ENCODE measurements around the gene ZNF433. TPM values are rescaled to one million over a fixed set of nuclear protein-coding genes. Genes with fewer than 3 reads are reported as not detected.
"Not testable (repeated sequence)": the region's sequence is repeated elsewhere in the genome, so short reads cannot be mapped to it uniquely, and the experiment has no call there.

ZNF433 gene
- total and polyA plus RNA-seq, 9 donors: 3.2 to 6.4 (median 3.8) TPM

- not testable (repeated sequence) for H3K9me3 ChIP-seq (replicated peaks; ENCODE audit: control insufficient read depth, low read depth, low read length); H3K4me3 ChIP-seq (ENCODE audit: low read length); H3K27ac ChIP-seq (ENCODE audit: low read length); H3K4me1 ChIP-seq (ENCODE audit: control insufficient read depth, insufficient read depth, low read length); H3K36me3 ChIP-seq (ENCODE audit: control insufficient read depth, insufficient read depth, low read length); DNase-seq; H3K27me3 ChIP-seq (ENCODE audit: control insufficient read depth, insufficient read depth, low read length)
- WGBS (ENCODE audit: insufficient coverage): no CpG with 5 or more reads among the region's 4 CpGs
Measured at GRCh38 chr19:11991921-11992320, 43.6 kb downstream of the ZNF433 start.

- Histone ChIP-seq H3K27me3 (ENCODE audit: control insufficient read depth, insufficient read depth, low read length) (no peaks in the 10 kb centered on the region), H3K4me3 (ENCODE audit: low read length) (no peak overlapping the region), H3K27ac (ENCODE audit: low read length) (no peak overlapping the region), H3K9me3 (replicated peaks; ENCODE audit: control insufficient read depth, low read depth, low read length) (no peaks in the 10 kb centered on the region), H3K4me1 (ENCODE audit: control insufficient read depth, insufficient read depth, low read length) (peaks cover 2% of the 10 kb centered on the region), H3K36me3 (ENCODE audit: control insufficient read depth, insufficient read depth, low read length) (no peaks in the 10 kb centered on the region)
- no peak for DNase-seq
- no CpG with 5 or more reads among the region's 9 CpGs for WGBS (ENCODE audit: insufficient coverage)
Measured at GRCh38 chr19:11989112-11989456, 46.4 kb downstream of the ZNF433 start.

GRCh38 chr19:11987405-11988281, 47.8 kb downstream of the ZNF433 start:
- DNase-seq: peak; percentile 96

DNA sequence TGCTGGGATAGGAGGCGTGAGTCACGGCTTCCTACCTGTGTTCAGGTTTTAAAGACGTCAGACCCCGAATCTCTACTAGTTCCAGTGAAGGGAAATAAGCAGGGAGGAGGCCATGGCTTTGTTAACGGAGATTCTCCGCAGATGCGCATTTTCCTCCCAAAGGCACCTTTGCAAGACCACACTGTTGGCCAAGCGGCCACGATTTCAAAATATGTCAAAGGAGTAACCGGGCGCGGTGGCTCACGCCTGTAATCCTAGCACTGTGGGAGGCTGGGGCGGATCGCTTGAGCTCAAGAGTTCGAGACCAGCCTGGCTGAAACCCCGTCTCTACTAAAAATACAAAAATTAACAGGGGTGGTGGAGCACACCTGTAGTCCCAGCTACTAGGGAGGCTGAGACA, 48.7 kb downstream of the ZNF433 start:
- H3K4me3 ChIP-seq (ENCODE audit: low read length): no peak overlapping the region
- 91% methylated on average over 13 of the region's 17 CpGs for WGBS (ENCODE audit: insufficient coverage)
- no peak overlapping the region for H3K27ac ChIP-seq (ENCODE audit: low read length)

More at GRCh38 chr19:11987405-11988281, 47.8 kb downstream of the ZNF433 start:
- Histone ChIP-seq H3K27me3 (ENCODE audit: control insufficient read depth, insufficient read depth, low read length) (no peaks in the 10 kb centered on the region), H3K4me3 (ENCODE audit: low read length) (peak overlapping the region; percentile 88), H3K36me3 (ENCODE audit: control insufficient read depth, insufficient read depth, low read length) (no peaks in the 10 kb centered on the region), H3K27ac (ENCODE audit: low read length) (peak overlapping the region; percentile 67), H3K9me3 (replicated peaks; ENCODE audit: control insufficient read depth, low read depth, low read length) (peaks cover 2% of the 10 kb centered on the region), H3K4me1 (ENCODE audit: control insufficient read depth, insufficient read depth, low read length) (peaks cover 2% of the 10 kb centered on the region)
- WGBS (ENCODE audit: insufficient coverage): under 1% methylated on average over 48 of the region's 54 CpGs

DNA sequence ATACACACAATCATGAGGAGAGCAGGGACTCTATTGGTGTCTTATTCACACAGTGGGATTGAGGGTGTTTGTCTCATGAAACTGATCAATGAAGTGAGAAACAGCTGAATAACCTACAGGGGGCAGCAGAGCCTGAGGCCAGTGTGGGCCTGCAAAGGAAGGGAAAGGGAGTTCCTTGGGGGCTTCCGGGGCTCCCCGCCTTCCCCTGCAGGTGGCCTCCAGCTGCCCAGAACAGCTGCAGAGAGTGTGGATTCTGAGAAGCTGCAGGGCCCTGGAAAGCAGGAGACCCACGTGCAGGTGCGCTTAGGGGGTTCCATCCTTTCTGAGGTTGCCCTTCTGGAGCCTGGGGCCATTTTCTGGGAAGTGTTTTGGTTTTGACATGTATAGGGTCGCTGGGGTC, 50.5 kb downstream of the ZNF433 start:
- H3K36me3 ChIP-seq (ENCODE audit: control insufficient read depth, insufficient read depth, low read length): no peaks in the 10 kb centered on the region
- no peak for DNase-seq
- peaks cover 23% of the 10 kb centered on the region for H3K9me3 ChIP-seq (replicated peaks; ENCODE audit: control insufficient read depth, low read depth, low read length)
- H3K27me3 ChIP-seq (ENCODE audit: control insufficient read depth, insufficient read depth, low read length): no peaks in the 10 kb centered on the region
- peaks cover 2% of the 10 kb centered on the region for H3K4me1 ChIP-seq (ENCODE audit: control insufficient read depth, insufficient read depth, low read length)
- WGBS (ENCODE audit: insufficient coverage): 14% methylated on average over 5 of the region's 5 CpGs
- no peak overlapping the region for H3K27ac ChIP-seq (ENCODE audit: low read length)
- H3K4me3 ChIP-seq (ENCODE audit: low read length): no peak overlapping the region

More for the DNA sequence above, 48.7 kb downstream of the ZNF433 start:
- peaks cover 2% of the 10 kb centered on the region for H3K4me1 ChIP-seq (ENCODE audit: control insufficient read depth, insufficient read depth, low read length)
- no peaks in the 10 kb centered on the region for H3K27me3 ChIP-seq (ENCODE audit: control insufficient read depth, insufficient read depth, low read length)
- no peaks in the 10 kb centered on the region for H3K36me3 ChIP-seq (ENCODE audit: control insufficient read depth, insufficient read depth, low read length)
- peaks cover 9% of the 10 kb centered on the region for H3K9me3 ChIP-seq (replicated peaks; ENCODE audit: control insufficient read depth, low read depth, low read length)
- no peak for DNase-seq

DNA sequence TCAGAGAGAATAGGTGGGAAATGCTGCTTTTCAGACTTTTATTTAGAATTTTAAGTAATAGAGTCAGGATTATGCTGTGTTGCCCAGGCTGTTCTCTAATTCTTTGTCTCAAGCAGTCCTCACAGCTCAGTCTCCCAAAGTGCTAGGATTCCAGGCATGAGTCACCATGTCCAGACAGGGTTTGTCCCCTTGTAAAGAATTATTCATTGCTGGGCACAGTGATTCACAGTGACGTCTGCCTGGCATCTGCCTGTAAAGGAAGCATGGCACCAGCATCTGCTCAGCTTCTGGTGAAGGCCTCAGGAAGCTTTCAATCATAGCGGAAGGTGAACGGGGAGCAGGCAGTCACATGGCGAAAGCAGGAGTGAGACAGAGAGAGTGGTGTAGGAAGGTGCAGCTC, 53.0 kb downstream of the ZNF433 start:
- peaks cover 45% of the 10 kb centered on the region for H3K9me3 ChIP-seq (replicated peaks; ENCODE audit: control insufficient read depth, low read depth, low read length)
- WGBS (ENCODE audit: insufficient coverage): 100% methylated on average over 1 of the region's 4 CpGs

DNA sequence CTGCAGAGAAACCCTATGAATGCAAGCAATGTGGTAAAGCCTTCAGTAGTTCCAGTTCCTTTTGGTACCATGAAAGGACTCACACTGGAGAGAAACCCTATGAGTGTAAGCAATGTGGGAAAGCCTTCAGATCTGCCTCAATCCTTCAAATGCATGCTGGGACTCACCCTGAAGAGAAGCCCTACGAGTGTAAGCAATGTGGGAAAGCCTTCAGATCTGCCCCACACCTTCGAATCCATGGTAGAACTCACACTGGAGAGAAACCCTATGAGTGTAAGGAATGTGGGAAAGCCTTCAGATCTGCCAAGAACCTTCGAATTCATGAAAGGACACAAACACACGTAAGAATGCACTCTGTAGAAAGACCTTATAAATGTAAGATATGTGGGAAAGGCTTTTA, 56.0 kb downstream of the ZNF433 start:
- Histone ChIP-seq H3K9me3 (replicated peaks; ENCODE audit: control insufficient read depth, low read depth, low read length) (peaks cover 48% of the 10 kb centered on the region), H3K4me1 (ENCODE audit: control insufficient read depth, insufficient read depth, low read length) (no peaks in the 10 kb centered on the region), H3K27me3 (ENCODE audit: control insufficient read depth, insufficient read depth, low read length) (no peaks in the 10 kb centered on the region), H3K4me3 (ENCODE audit: low read length) (no peak overlapping the region), H3K27ac (ENCODE audit: low read length) (no peak overlapping the region), H3K36me3 (ENCODE audit: control insufficient read depth, insufficient read depth, low read length) (no peaks in the 10 kb centered on the region)
- no peak for DNase-seq
- WGBS (ENCODE audit: insufficient coverage): no CpG with 5 or more reads among the region's 4 CpGs

More for the DNA sequence above, 53.0 kb downstream of the ZNF433 start:
- Histone ChIP-seq H3K4me3 (ENCODE audit: low read length) (no peak overlapping the region), H3K27ac (ENCODE audit: low read length) (no peak overlapping the region), H3K27me3 (ENCODE audit: control insufficient read depth, insufficient read depth, low read length) (no peaks in the 10 kb centered on the region), H3K4me1 (ENCODE audit: control insufficient read depth, insufficient read depth, low read length) (peaks cover 2% of the 10 kb centered on the region), H3K36me3 (ENCODE audit: control insufficient read depth, insufficient read depth, low read length) (no peaks in the 10 kb centered on the region)
- no peak for DNase-seq

GRCh38 chr19:11978492-11979100, 56.9 kb downstream of the ZNF433 start:
- Histone ChIP-seq H3K4me1 (ENCODE audit: control insufficient read depth, insufficient read depth, low read length) (no peaks in the 10 kb centered on the region), H3K4me3 (ENCODE audit: low read length) (no peak overlapping the region), H3K36me3 (ENCODE audit: control insufficient read depth, insufficient read depth, low read length) (no peaks in the 10 kb centered on the region), H3K27ac (ENCODE audit: low read length) (no peak overlapping the region), H3K9me3 (replicated peaks; ENCODE audit: control insufficient read depth, low read depth, low read length) (peaks cover 48% of the 10 kb centered on the region), H3K27me3 (ENCODE audit: control insufficient read depth, insufficient read depth, low read length) (no peaks in the 10 kb centered on the region)
- DNase-seq: no peak
- no CpG with 5 or more reads among the region's 9 CpGs for WGBS (ENCODE audit: insufficient coverage)

DNA sequence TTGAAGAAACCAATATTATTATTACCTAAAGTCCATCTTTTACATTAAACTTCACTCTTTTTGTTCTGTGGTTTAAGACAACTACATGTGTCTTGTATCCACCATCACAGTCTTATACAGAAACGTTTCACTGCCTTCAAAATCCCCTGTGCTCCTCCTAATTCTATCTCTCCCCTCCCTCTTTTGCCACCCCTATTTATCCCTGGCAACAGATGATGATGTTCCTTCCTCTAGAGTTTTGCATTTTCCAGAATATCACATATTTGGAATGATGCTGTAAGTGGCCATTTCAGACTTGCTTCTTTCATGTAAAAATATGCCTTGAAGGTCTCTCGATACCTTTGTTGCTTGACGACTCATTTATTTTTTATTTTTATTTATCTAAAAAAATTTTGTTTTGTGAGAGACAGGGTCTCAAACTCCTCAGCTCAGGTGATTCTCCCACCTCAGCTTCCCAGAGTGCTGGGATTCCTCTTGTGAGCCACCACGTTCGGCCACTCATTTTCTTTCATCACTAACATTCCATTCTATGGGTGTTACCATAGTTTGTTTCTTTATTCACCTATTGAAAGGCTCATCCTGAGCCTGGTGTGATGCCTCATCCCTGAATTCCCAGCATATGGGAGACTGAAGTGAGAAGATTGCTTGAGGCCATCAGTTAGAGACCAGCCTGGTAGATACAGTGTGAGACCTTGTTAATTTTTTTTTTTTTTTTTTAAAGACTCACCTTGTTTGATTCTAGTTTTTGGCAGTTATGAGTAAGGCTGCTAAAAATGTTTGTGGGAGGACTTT, 62.3 kb downstream of the ZNF433 start:
- 89% methylated on average over 1 of the region's 5 CpGs for WGBS (ENCODE audit: insufficient coverage)
- no peak for DNase-seq

GRCh38 chr19:11971041-11971440, 64.4 kb downstream of the ZNF433 start:
- WGBS (ENCODE audit: insufficient coverage): no CpG with 5 or more reads among the region's 2 CpGs
- no peak overlapping the region for H3K27ac ChIP-seq (ENCODE audit: low read length)

More for the DNA sequence above, 62.3 kb downstream of the ZNF433 start:
- no peak overlapping the region for H3K4me3 ChIP-seq (ENCODE audit: low read length)
- H3K27ac ChIP-seq (ENCODE audit: low read length): no peak overlapping the region
- H3K36me3 ChIP-seq (ENCODE audit: control insufficient read depth, insufficient read depth, low read length): no peaks in the 10 kb centered on the region
- peaks cover 8% of the 10 kb centered on the region for H3K9me3 ChIP-seq (replicated peaks; ENCODE audit: control insufficient read depth, low read depth, low read length)
- no peaks in the 10 kb centered on the region for H3K27me3 ChIP-seq (ENCODE audit: control insufficient read depth, insufficient read depth, low read length)
- no peaks in the 10 kb centered on the region for H3K4me1 ChIP-seq (ENCODE audit: control insufficient read depth, insufficient read depth, low read length)

More at GRCh38 chr19:11971041-11971440, 64.4 kb downstream of the ZNF433 start:
- Histone ChIP-seq H3K9me3 (replicated peaks; ENCODE audit: control insufficient read depth, low read depth, low read length) (peaks cover under 1% of the 10 kb centered on the region), H3K4me1 (ENCODE audit: control insufficient read depth, insufficient read depth, low read length) (no peaks in the 10 kb centered on the region), H3K27me3 (ENCODE audit: control insufficient read depth, insufficient read depth, low read length) (no peaks in the 10 kb centered on the region), H3K36me3 (ENCODE audit: control insufficient read depth, insufficient read depth, low read length) (no peaks in the 10 kb centered on the region), H3K4me3 (ENCODE audit: low read length) (no peak overlapping the region)
- DNase-seq: no peak

All from muscle of leg (tissue), 11 donors.